Effector CD4-positive, alpha-beta T cell (primary cell): Measurements from ENCODE around the gene THADA.

Experiments
- DNase-seq: peaks from one replicate; pipeline ENCODE4 v3.0.0-alpha.2; 2020

THADA gene

GRCh38 chr2:43438858-43439655 lies 156.8 kb downstream of the THADA start:
- no peak for DNase-seq

GRCh38 chr2:43438342-43438741 lies 157.5 kb downstream of the THADA start:
- no peak for DNase-seq

GRCh38 chr2:43437363-43437762 lies 158.5 kb downstream of the THADA start:
- DNase-seq, result no peak

GRCh38 chr2:43436431-43436830 lies 159.4 kb downstream of the THADA start:
- no peak for DNase-seq

- DNase-seq, result no peak
Observed at GRCh38 chr2:43435746-43436145, 160.1 kb downstream of the THADA start.

- no peak for DNase-seq
Observed at GRCh38 chr2:43430489-43430888, 165.3 kb downstream of the THADA start.

- no peak for DNase-seq
Observed at GRCh38 chr2:43429369-43429768, 166.5 kb downstream of the THADA start.

- DNase-seq, result no peak
Observed at GRCh38 chr2:43427032-43427424, 168.8 kb downstream of the THADA start.

GRCh38 chr2:43426305-43427031 lies 169.4 kb downstream of the THADA start:
- DNase-seq, result peak; percentile 32

GRCh38 chr2:43425659-43426058 lies 170.2 kb downstream of the THADA start:
- no peak for DNase-seq

GRCh38 chr2:43424262-43425207 lies 171.3 kb downstream of the THADA start:
- DNase-seq, result no peak

GRCh38 chr2:43423941-43424261 lies 171.9 kb downstream of the THADA start:
- DNase-seq, result no peak

- no peak for DNase-seq
Observed at GRCh38 chr2:43421194-43421593, 174.6 kb downstream of the THADA start.

- no peak for DNase-seq
Observed at GRCh38 chr2:43420389-43420801, 175.4 kb downstream of the THADA start.

GRCh38 chr2:43419876-43420275 lies 176.0 kb downstream of the THADA start:
- no peak for DNase-seq

- DNase-seq, result no peak
Observed at GRCh38 chr2:43419243-43419642, 176.6 kb downstream of the THADA start.

- DNase-seq, result no peak
Observed at GRCh38 chr2:43418680-43419079, 177.2 kb downstream of the THADA start.

GRCh38 chr2:43417300-43417699 lies 178.5 kb downstream of the THADA start:
- DNase-seq, result no peak

GRCh38 chr2:43415592-43415991 lies 180.2 kb downstream of the THADA start:
- DNase-seq, result no peak

- DNase-seq, result no peak
Observed at GRCh38 chr2:43414586-43415135, 181.2 kb downstream of the THADA start.

- no peak for DNase-seq
Observed at GRCh38 chr2:43414033-43414432, 181.8 kb downstream of the THADA start.

- no peak for DNase-seq
Observed at GRCh38 chr2:43412114-43412753, 183.6 kb downstream of the THADA start.
